ENCODE data around the gene UBE2QL1. TPM values are rescaled to one million over a fixed set of nuclear protein-coding genes. Genes with fewer than 3 reads are reported as not detected.

UBE2QL1 gene
- total RNA-seq, 1 donor from 2014 or later, result 2.7 TPM

GRCh38 chr5:6468104-6468503 is 19.4 kb downstream of the UBE2QL1 start:
- no peak overlapping the region for H3K4me3 Mint-ChIP-seq
- TF ChIP-seq CTCF (conservative IDR thresholded peaks at IDR 0.05), result no peak

GRCh38 chr5:6468870-6469269 is 20.2 kb downstream of the UBE2QL1 start:
- H3K27me3 Mint-ChIP-seq (ENCODE audit: low read depth), result peaks cover 5% of the 10 kb centered on the region
- peaks cover 21% of the 10 kb centered on the region for H3K4me1 Mint-ChIP-seq
- H3K36me3 Mint-ChIP-seq (ENCODE audit: low read depth), result no peaks in the 10 kb centered on the region
- no peak overlapping the region for H3K4me3 Mint-ChIP-seq
- DNase-seq (ENCODE audit: low read depth, low spot score), result no peak
- TF ChIP-seq CTCF (conservative IDR thresholded peaks at IDR 0.05), result no peak
- H3K9me3 Mint-ChIP-seq, result no peaks in the 10 kb centered on the region
- H3K27ac Mint-ChIP-seq (ENCODE audit: unreplicated experiment), result no peak overlapping the region

More at GRCh38 chr5:6468104-6468503, 19.4 kb downstream of the UBE2QL1 start:
- no peak for DNase-seq (ENCODE audit: low read depth, low spot score)
- Mint-ChIP-seq H3K9me3 (no peaks in the 10 kb centered on the region), H3K4me1 (peaks cover 21% of the 10 kb centered on the region), H3K27me3 (ENCODE audit: low read depth) (peaks cover 5% of the 10 kb centered on the region), H3K36me3 (ENCODE audit: low read depth) (no peaks in the 10 kb centered on the region), H3K27ac (ENCODE audit: unreplicated experiment) (no peak overlapping the region)

GRCh38 chr5:6469836-6470235 is 21.2 kb downstream of the UBE2QL1 start:
- H3K27me3 Mint-ChIP-seq (ENCODE audit: low read depth), result peaks cover 5% of the 10 kb centered on the region

GRCh38 chr5:6470672-6471071 is 22.0 kb downstream of the UBE2QL1 start:
- Mint-ChIP-seq H3K27ac (ENCODE audit: unreplicated experiment) (no peak overlapping the region), H3K36me3 (ENCODE audit: low read depth) (no peaks in the 10 kb centered on the region), H3K9me3 (no peaks in the 10 kb centered on the region), H3K4me1 (peaks cover 21% of the 10 kb centered on the region), H3K4me3 (no peak overlapping the region), H3K27me3 (ENCODE audit: low read depth) (peaks cover 5% of the 10 kb centered on the region)
- no peak for DNase-seq (ENCODE audit: low read depth, low spot score)
- no peak for TF ChIP-seq CTCF (conservative IDR thresholded peaks at IDR 0.05)

More at GRCh38 chr5:6469836-6470235, 21.2 kb downstream of the UBE2QL1 start:
- Mint-ChIP-seq H3K36me3 (ENCODE audit: low read depth) (no peaks in the 10 kb centered on the region), H3K9me3 (no peaks in the 10 kb centered on the region), H3K4me3 (no peak overlapping the region), H3K4me1 (peaks cover 21% of the 10 kb centered on the region), H3K27ac (ENCODE audit: unreplicated experiment) (no peak overlapping the region)
- TF ChIP-seq CTCF (conservative IDR thresholded peaks at IDR 0.05), result no peak
- DNase-seq (ENCODE audit: low read depth, low spot score), result no peak

- Mint-ChIP-seq H3K4me1 (peaks cover 21% of the 10 kb centered on the region), H3K27ac (ENCODE audit: unreplicated experiment) (no peak overlapping the region), H3K36me3 (ENCODE audit: low read depth) (no peaks in the 10 kb centered on the region), H3K27me3 (ENCODE audit: low read depth) (peaks cover 5% of the 10 kb centered on the region), H3K4me3 (no peak overlapping the region), H3K9me3 (no peaks in the 10 kb centered on the region)
- DNase-seq (ENCODE audit: low read depth, low spot score), result no peak
- no peak for TF ChIP-seq CTCF (conservative IDR thresholded peaks at IDR 0.05)
Measured at GRCh38 chr5:6471252-6471651, 22.6 kb downstream of the UBE2QL1 start.

- TF ChIP-seq CTCF (conservative IDR thresholded peaks at IDR 0.05), result no peak
- no peaks in the 10 kb centered on the region for H3K9me3 Mint-ChIP-seq
- no peak for DNase-seq (ENCODE audit: low read depth, low spot score)
- H3K4me3 Mint-ChIP-seq, result no peak overlapping the region
- H3K36me3 Mint-ChIP-seq (ENCODE audit: low read depth), result no peaks in the 10 kb centered on the region
- peaks cover 9% of the 10 kb centered on the region for H3K4me1 Mint-ChIP-seq
- H3K27ac Mint-ChIP-seq (ENCODE audit: unreplicated experiment), result no peak overlapping the region
- H3K27me3 Mint-ChIP-seq (ENCODE audit: low read depth), result peaks cover 5% of the 10 kb centered on the region
Measured at GRCh38 chr5:6472792-6473191, 24.1 kb downstream of the UBE2QL1 start.
